Effector CD8-positive, alpha-beta T cell (primary cell): ENCODE measurements around the gene BDKRB1.

Source experiments
- DNase-seq: peaks from one replicate; lab custom pipeline; 2025; lab: John Stamatoyannopoulos, UW
- total RNA-seq, 4 experiments: gene quantifications; one replicate each; lab custom pipeline; 2026; lab: John Stamatoyannopoulos, UW

BDKRB1 gene
- 0 reads per million in 4 experiments for total RNA-seq

GRCh38 chr14:96255501-96256366 lies at the start of gene BDKRB1:
Gene BDKRB1 (plus strand): TSS chr14:96256210. CDS start chr14:96263683, 7,473 bp downstream.
- DNase-seq = no peak

GRCh38 chr14:96206461-96206860 lies 49.5 kb upstream of the BDKRB1 start:
- DNase-seq = no peak

GRCh38 chr14:96207686-96208085 lies 48.3 kb upstream of the BDKRB1 start:
- no peak for DNase-seq

GRCh38 chr14:96208739-96209138 lies 47.3 kb upstream of the BDKRB1 start:
- DNase-seq = no peak

- no peak for DNase-seq
Observed at GRCh38 chr14:96212140-96212539, 43.9 kb upstream of the BDKRB1 start.

- no peak for DNase-seq
Observed at GRCh38 chr14:96212896-96213295, 43.1 kb upstream of the BDKRB1 start.

- DNase-seq = no peak
Observed at GRCh38 chr14:96213871-96214465, 42.0 kb upstream of the BDKRB1 start.

GRCh38 chr14:96214793-96215192 lies 41.2 kb upstream of the BDKRB1 start:
- DNase-seq = no peak

GRCh38 chr14:96215452-96216244 lies 40.4 kb upstream of the BDKRB1 start:
- no peak for DNase-seq

GRCh38 chr14:96216627-96217026 lies 39.4 kb upstream of the BDKRB1 start:
- DNase-seq = no peak

- DNase-seq = no peak
Observed at GRCh38 chr14:96217376-96217913, 38.6 kb upstream of the BDKRB1 start.

GRCh38 chr14:96221109-96221650 lies 34.8 kb upstream of the BDKRB1 start:
- no peak for DNase-seq

- DNase-seq = no peak
Observed at GRCh38 chr14:96221841-96222240, 34.2 kb upstream of the BDKRB1 start.

- DNase-seq = no peak
Observed at GRCh38 chr14:96224480-96225096, 31.4 kb upstream of the BDKRB1 start.

GRCh38 chr14:96225213-96225612 lies 30.8 kb upstream of the BDKRB1 start:
- no peak for DNase-seq

GRCh38 chr14:96225745-96226151 lies 30.3 kb upstream of the BDKRB1 start:
- no peak for DNase-seq

GRCh38 chr14:96227428-96227827 lies 28.6 kb upstream of the BDKRB1 start:
- DNase-seq = no peak

- DNase-seq = no peak
Observed at GRCh38 chr14:96229315-96229714, 26.7 kb upstream of the BDKRB1 start.

GRCh38 chr14:96231056-96231455 lies 25.0 kb upstream of the BDKRB1 start:
- no peak for DNase-seq

- no peak for DNase-seq
Observed at GRCh38 chr14:96231526-96232130, 24.4 kb upstream of the BDKRB1 start.

GRCh38 chr14:96232506-96232905 lies 23.5 kb upstream of the BDKRB1 start:
- DNase-seq = no peak
